Natural killer cell treated with Interleukin-12 subunit alpha and Interleukin-12 subunit beta and Interleukin-15 and Interleukin-18, amount 100 ng/mL, for 72 hours (primary cell): Measurements from ENCODE around the gene RPL32. TPM values are rescaled to one million over a fixed set of nuclear protein-coding genes. Genes with fewer than 3 reads are reported as not detected.

ENCODE experiments used
- ATAC-seq, 2 donors: fragments of 150-1000 bp; cut with Tn5 transposase in 1 of 2; sonication (Bioruptor Pico), chemical (Tn5 transposase) in 1 of 2; 2 replicates each; pipeline ENCODE4 v1.10.0; 2021
- DNase-seq: peaks from one replicate; pipeline ENCODE4 v3.0.0; 2022; ENCODE audit warnings: low spot score
- H3K27ac Mint-ChIP-seq, 2 donors: 1 replicate in 1 of 2; 2 replicates in 1 of 2; pipeline ENCODE4 v1.8.0; 2022; ENCODE audit warnings: mixed read lengths in 2 of 2, mild to moderate bottlenecking in 1 of 2, moderate library complexity in 1 of 2
- H3K27me3 Mint-ChIP-seq, 2 donors: 1 replicate in 1 of 2; 2 replicates in 1 of 2; pipeline ENCODE4 v1.8.0; 2022; ENCODE audit warnings: mixed read lengths in 2 of 2
- H3K36me3 Mint-ChIP-seq: one replicate; pipeline ENCODE4 v1.8.0; 2022; ENCODE audit warnings: mixed read lengths
- H3K4me1 Mint-ChIP-seq, 2 donors: 1 replicate in 1 of 2; 2 replicates in 1 of 2; pipeline ENCODE4 v1.8.0; 2022; ENCODE audit warnings: low read depth in 2 of 2, mixed read lengths in 2 of 2, mild to moderate bottlenecking in 1 of 2
- H3K4me3 Mint-ChIP-seq: one replicate; pipeline ENCODE4 v1.8.0; 2022; ENCODE audit warnings: mixed read lengths
- H3K9me3 Mint-ChIP-seq: 2 replicates; pipeline ENCODE4 v1.8.0; 2022; ENCODE audit warnings: mixed read lengths
- total RNA-seq, 2 donors: library from RNA; stranded (reverse); gene quantifications; one replicate each; pipeline ENCODE4 v1.2.3, GENCODE V29; 2022

The RPL32 gene
- total RNA-seq, 2 donors from 2014 or later = 1,132 to 1,133 TPM

DNA sequence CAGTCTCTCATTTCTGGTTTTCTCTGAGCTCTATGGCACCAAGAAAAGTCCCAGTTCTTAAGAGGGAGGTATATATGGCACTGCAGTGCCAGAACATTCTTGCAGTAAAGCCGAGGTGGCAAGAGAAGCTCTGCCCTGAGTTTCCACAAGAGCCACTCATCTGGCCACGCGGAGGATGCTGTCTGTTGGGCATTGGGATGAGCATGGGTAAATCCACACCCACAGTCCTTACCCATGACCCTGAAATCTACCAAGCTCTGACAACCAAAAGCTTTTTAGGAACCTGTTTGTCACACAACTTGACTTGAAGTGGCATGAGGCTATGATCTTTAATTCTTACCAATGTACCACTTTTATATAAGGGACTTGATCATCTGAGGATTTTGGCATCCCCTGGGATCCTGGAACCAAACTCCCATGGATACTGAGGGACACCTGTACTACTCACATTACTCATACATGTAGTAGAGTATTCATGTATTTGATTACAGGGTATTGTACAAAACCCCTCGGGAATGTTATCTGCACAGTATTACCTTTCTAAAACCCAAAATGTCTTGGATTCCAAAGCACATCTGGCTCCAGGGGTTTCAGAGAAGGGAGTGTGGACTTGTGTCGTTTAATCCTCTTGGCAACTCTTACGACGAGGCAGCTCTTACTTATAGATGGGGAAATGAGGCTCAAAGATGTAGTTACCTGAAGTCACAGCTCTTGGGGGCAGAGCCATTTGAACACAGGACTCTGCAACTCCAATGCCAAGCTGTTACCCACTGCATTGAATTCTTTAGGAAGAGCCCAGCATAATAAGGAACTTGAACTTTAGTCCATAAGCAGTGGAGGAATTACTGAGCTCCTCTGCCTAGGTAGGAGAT is 8.8 kb downstream of the RPL32 start:
- Mint-ChIP-seq H3K36me3 (peaks cover 16% of the 10 kb centered on the region), H3K27me3 (no peaks in the 10 kb centered on the region), H3K4me1 (peaks cover 17% of the 10 kb centered on the region in 2 donors), H3K9me3 (no peaks in the 10 kb centered on the region), H3K27ac (no peak overlapping the region), H3K4me3 (no peak overlapping the region)
- DNase-seq (no peak), ATAC-seq (peak in 1 of 2 donors; percentile 10)

DNA sequence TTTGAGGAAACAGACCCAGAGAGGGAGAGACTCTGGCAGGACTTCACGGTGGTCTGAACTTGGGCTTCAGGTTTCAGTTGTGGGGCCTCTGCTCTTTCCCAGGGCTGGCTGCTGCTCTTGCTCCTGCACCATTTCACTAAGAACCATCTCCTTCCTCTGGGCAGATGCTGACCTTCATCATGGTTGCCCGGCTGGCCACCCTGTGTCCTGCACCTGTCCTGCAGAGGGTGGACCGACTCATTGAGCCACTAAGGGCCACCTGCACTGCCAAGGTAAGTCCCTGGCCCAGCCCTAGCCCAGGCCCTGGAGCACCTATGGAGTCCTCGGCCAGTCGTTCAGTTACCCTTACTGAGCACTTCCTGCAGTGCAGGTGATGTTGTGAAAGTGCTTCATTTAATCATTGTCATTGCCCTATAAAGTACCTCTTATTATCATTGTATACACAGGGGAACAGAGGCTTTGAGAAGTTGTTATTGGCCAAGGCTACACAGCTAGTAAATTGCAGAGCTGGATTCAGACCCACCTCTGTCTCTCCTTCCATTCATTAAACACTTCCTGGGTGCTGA is 10.0 kb downstream of the RPL32 start:
- H3K27me3 Mint-ChIP-seq = no peaks in the 10 kb centered on the region
- H3K4me3 Mint-ChIP-seq = no peak overlapping the region
- no peaks in the 10 kb centered on the region for H3K9me3 Mint-ChIP-seq
- peaks cover 7 to 10% of the 10 kb centered on the region in 2 donors for H3K4me1 Mint-ChIP-seq
- ATAC-seq = no peak
- H3K36me3 Mint-ChIP-seq = peaks cover 4% of the 10 kb centered on the region
- DNase-seq = no peak
- peak overlapping the region in 1 of 2 donors; percentile 32 for H3K27ac Mint-ChIP-seq

DNA sequence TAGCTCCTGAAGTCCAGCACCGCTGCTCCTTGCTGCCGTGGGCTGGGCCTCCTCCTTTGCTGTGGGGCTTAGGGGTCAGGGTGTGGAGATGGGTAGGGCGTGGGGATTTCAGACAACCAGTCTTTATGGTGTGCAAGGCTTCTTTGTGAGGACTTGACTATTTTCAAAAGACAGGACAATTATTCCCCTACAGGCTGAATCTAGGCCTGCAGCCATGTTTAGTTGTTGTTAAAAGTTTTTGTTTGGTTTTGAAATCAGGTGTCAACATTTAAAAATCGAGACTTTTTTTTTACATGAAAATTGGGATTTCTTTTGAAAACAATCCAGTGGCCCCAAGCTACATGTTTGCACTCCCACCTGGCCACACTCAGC is 10.6 kb downstream of the RPL32 start:
- no peak for DNase-seq
- ATAC-seq = peak in 1 of 2 donors; percentile 14
- H3K27ac Mint-ChIP-seq = no peak overlapping the region
- H3K4me3 Mint-ChIP-seq = no peak overlapping the region
- peaks cover 4 to 7% of the 10 kb centered on the region in 2 donors for H3K4me1 Mint-ChIP-seq
- H3K9me3 Mint-ChIP-seq = no peaks in the 10 kb centered on the region
- H3K36me3 Mint-ChIP-seq = peaks cover 4% of the 10 kb centered on the region
- H3K27me3 Mint-ChIP-seq = no peaks in the 10 kb centered on the region

GRCh38 chr3:12829886-12830784 is 11.2 kb downstream of the RPL32 start:
- Mint-ChIP-seq H3K36me3 (peaks cover 4% of the 10 kb centered on the region), H3K27ac (no peak overlapping the region), H3K4me3 (no peak overlapping the region), H3K4me1 (peaks cover 2 to 7% of the 10 kb centered on the region in 2 donors), H3K9me3 (no peaks in the 10 kb centered on the region), H3K27me3 (no peaks in the 10 kb centered on the region)
- DNase-seq = no peak
- ATAC-seq = peak; percentile 7 to 19

- no peaks in the 10 kb centered on the region for H3K27me3 Mint-ChIP-seq
- peaks cover 4% of the 10 kb centered on the region for H3K36me3 Mint-ChIP-seq
- no peak for DNase-seq
- H3K4me1 Mint-ChIP-seq = peaks cover 2 to 7% of the 10 kb centered on the region in 2 donors
- no peaks in the 10 kb centered on the region for H3K9me3 Mint-ChIP-seq
- H3K4me3 Mint-ChIP-seq = no peak overlapping the region
- ATAC-seq = no peak
- no peak overlapping the region for H3K27ac Mint-ChIP-seq
Measured at GRCh38 chr3:12829404-12829803, 12.0 kb downstream of the RPL32 start.

DNA sequence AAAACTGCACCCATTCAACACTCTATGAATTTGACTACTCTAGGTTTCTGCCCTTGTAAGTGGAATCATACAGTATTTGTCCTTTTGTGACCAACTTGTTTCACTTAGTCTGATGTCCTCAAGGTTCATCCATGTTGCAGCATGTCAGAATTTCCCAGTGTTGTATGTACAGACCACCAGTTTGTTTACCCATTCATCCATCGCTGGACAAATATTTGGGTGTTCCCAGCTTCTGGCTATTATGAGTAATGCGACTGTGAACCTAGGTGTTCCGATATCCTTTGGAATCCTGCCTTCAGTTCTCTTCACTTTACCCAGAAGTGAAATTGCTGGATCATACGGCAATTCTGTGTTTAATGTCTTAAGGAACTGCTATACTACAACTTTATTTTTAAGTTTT is 12.6 kb downstream of the RPL32 start:
- H3K4me1 Mint-ChIP-seq = peaks cover 2 to 7% of the 10 kb centered on the region in 2 donors
- H3K27ac Mint-ChIP-seq = no peak overlapping the region
- DNase-seq (no peak), ATAC-seq (no peak)
- no peaks in the 10 kb centered on the region for H3K9me3 Mint-ChIP-seq
- H3K27me3 Mint-ChIP-seq = no peaks in the 10 kb centered on the region
- no peak overlapping the region for H3K4me3 Mint-ChIP-seq
- H3K36me3 Mint-ChIP-seq = no peaks in the 10 kb centered on the region

DNA sequence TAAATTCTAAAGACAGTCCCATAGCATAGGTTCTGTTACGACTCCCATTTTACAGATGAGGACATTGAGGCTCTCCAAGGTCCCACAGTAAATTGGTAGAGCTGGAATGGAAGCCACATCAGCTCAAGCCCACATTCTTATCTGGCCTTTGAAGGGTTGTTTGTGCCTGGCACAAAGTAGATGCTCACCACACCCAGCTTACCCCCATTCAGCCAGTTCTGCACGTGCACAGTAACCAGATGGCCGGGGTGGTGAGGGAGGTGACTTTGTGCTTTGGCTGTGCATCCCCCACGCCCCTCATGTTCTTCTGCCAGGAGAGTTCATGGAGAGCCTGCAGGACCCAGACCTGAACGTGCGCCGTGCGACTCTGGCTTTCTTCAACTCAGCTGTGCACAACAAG is 16.2 kb downstream of the RPL32 start:
- Mint-ChIP-seq H3K27me3 (no peaks in the 10 kb centered on the region), H3K4me3 (no peak overlapping the region), H3K4me1 (no peaks in the 10 kb centered on the region), H3K36me3 (no peaks in the 10 kb centered on the region), H3K27ac (no peak overlapping the region), H3K9me3 (no peaks in the 10 kb centered on the region)
- ATAC-seq (peak in 1 of 2 donors; percentile 26), DNase-seq (no peak)

DNA sequence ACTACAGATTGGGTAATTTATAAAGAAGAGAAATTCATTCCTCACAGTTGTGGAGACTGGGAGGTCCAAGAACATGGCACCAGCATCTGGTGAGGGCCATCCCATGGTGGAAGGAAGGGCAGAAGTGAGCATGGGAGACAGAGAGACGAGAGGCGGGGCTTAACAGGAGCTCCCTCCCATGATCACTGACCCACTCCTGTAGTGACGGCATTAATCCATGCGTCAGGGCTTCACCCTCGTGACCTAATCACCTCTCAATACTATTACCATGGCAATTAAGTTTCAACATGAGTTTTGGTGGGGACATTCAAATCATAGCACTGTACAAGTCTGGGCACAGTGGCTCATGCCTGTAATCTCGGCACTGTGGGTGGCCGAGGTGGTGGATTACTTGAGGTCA is 17.1 kb downstream of the RPL32 start:
- Mint-ChIP-seq H3K4me3 (no peak overlapping the region), H3K9me3 (no peaks in the 10 kb centered on the region), H3K4me1 (no peaks in the 10 kb centered on the region), H3K27me3 (no peaks in the 10 kb centered on the region), H3K27ac (no peak overlapping the region), H3K36me3 (no peaks in the 10 kb centered on the region)
- ATAC-seq (no peak), DNase-seq (no peak)

GRCh38 chr3:12822725-12823373 is 18.5 kb downstream of the RPL32 start:
- Mint-ChIP-seq H3K36me3 (no peaks in the 10 kb centered on the region), H3K27ac (no peak overlapping the region), H3K27me3 (no peaks in the 10 kb centered on the region), H3K9me3 (no peaks in the 10 kb centered on the region), H3K4me1 (no peaks in the 10 kb centered on the region), H3K4me3 (no peak overlapping the region)
- ATAC-seq (no peak), DNase-seq (no peak)

DNA sequence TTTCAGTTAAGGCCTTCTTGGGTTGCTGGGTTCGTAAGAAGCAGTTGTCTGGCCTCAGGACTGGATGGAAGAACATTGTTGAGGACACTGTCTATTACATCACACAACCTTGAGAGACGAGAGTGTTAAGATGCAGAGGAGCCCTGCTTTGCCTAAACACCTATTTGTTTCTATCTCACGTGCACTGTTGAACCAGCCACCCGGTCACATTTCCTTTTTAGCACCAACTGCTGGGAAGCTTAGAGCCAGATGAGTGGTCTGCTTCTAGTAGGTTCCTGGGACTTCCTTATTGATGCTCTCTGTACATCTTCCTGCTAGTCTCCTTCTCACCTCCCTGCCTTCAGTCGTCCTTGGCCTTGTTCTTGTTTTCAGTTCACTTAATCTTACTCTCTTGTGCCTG is 22.6 kb downstream of the RPL32 start:
- H3K27ac Mint-ChIP-seq = no peak overlapping the region
- H3K27me3 Mint-ChIP-seq = no peaks in the 10 kb centered on the region
- ATAC-seq (no peak), DNase-seq (no peak)
- no peaks in the 10 kb centered on the region for H3K9me3 Mint-ChIP-seq
- H3K36me3 Mint-ChIP-seq = no peaks in the 10 kb centered on the region
- H3K4me3 Mint-ChIP-seq = no peak overlapping the region
- H3K4me1 Mint-ChIP-seq = no peaks in the 10 kb centered on the region

GRCh38 chr3:12818273-12818672 is 23.1 kb downstream of the RPL32 start:
- no peak for DNase-seq
- Mint-ChIP-seq H3K27me3 (no peaks in the 10 kb centered on the region), H3K9me3 (no peaks in the 10 kb centered on the region), H3K4me1 (no peaks in the 10 kb centered on the region), H3K36me3 (no peaks in the 10 kb centered on the region), H3K27ac (no peak overlapping the region), H3K4me3 (no peak overlapping the region)
- ATAC-seq = no peak

DNA sequence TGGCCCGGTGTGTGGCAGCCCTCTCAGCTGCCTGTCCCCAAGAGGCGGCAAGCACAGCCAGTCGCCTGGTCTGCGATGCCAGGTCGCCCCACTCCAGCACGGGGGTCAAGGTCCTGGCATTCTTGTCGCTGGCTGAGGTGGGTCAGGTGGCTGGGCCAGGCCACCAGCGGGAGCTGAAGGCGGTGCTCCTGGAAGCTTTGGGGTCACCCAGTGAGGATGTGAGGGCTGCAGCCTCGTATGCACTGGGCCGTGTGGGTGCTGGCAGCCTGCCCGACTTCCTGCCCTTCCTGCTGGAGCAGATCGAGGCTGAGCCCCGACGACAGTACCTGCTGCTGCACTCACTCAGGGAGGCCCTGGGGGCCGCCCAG is 24.0 kb downstream of the RPL32 start:
- Mint-ChIP-seq H3K4me3 (no peak overlapping the region), H3K36me3 (no peaks in the 10 kb centered on the region), H3K9me3 (no peaks in the 10 kb centered on the region), H3K27ac (no peak overlapping the region), H3K4me1 (no peaks in the 10 kb centered on the region), H3K27me3 (no peaks in the 10 kb centered on the region)
- ATAC-seq = peak; percentile 17 to 30
- DNase-seq = no peak

GRCh38 chr3:12816521-12817342 is 24.6 kb downstream of the RPL32 start:
- DNase-seq (no peak), ATAC-seq (no peak)
- no peaks in the 10 kb centered on the region for H3K9me3 Mint-ChIP-seq
- no peaks in the 10 kb centered on the region for H3K4me1 Mint-ChIP-seq
- H3K27me3 Mint-ChIP-seq = no peaks in the 10 kb centered on the region
- H3K36me3 Mint-ChIP-seq = no peaks in the 10 kb centered on the region
- H3K27ac Mint-ChIP-seq = no peak overlapping the region
- no peak overlapping the region for H3K4me3 Mint-ChIP-seq
